DOHH2 (cell line): ENCODE measurements around the gene GSG1L.

ENCODE experiments used
- H3F3A ChIP-seq: fragments of 200-600 bp; sonication (generic), shearing (Covaris generic); 2 replicates; pipeline ENCODE4 v1.6.0; 2016; ENCODE audit warnings: antibody characterized with exemption, mild to moderate bottlenecking; ENCODE audit not compliant: control insufficient read depth, insufficient read depth
- H3K27ac ChIP-seq: fragments of 200-600 bp; sonication (generic); 2 replicates; pipeline ENCODE4 v1.5.1; 2014; ENCODE audit warnings: low read depth, mild to moderate bottlenecking, low read length, moderate library complexity
- H3K27me3 ChIP-seq: fragments of 200-600 bp; sonication (generic); 2 replicates; pipeline ENCODE4 v1.6.1; 2014; ENCODE audit warnings: mild to moderate bottlenecking, low read length, mixed read lengths; ENCODE audit not compliant: control insufficient read depth
- H3K36me3 ChIP-seq: fragments of 200-600 bp; sonication (generic); 2 replicates; pipeline ENCODE4 v1.6.1; 2014; ENCODE audit warnings: mild to moderate bottlenecking, low read length, moderate library complexity, mixed read lengths; ENCODE audit not compliant: control insufficient read depth
- H3K4me1 ChIP-seq: fragments of 200-600 bp; sonication (generic); 2 replicates; pipeline ENCODE4 v1.6.1; 2014; ENCODE audit warnings: mild to moderate bottlenecking, low read length, mixed read lengths; ENCODE audit not compliant: control insufficient read depth
- H3K4me2 ChIP-seq: fragments of 200-600 bp; sonication (generic); 2 replicates; pipeline ENCODE4 v1.6.0; 2014; ENCODE audit warnings: mild to moderate bottlenecking, low read length, moderate library complexity
- H3K4me3 ChIP-seq: fragments of 200-600 bp; sonication (generic); 2 replicates; pipeline ENCODE4 v1.5.1; 2014; ENCODE audit warnings: mild to moderate bottlenecking, low read length, mixed read lengths
- H3K79me2 ChIP-seq: fragments of 200-600 bp; sonication (generic); 2 replicates; pipeline ENCODE4 v1.6.1; 2014; ENCODE audit warnings: mild to moderate bottlenecking, low read length, mixed read lengths; ENCODE audit not compliant: control insufficient read depth
- H3K9me2 ChIP-seq: fragments of 200-600 bp; sonication (generic); replicated peaks from 2 replicates; pipeline ENCODE4 v1.6.1; 2014; ENCODE audit warnings: mild to moderate bottlenecking, low read length, mixed read lengths; ENCODE audit not compliant: control insufficient read depth
- H3K9me3 ChIP-seq: fragments of 200-600 bp; sonication (generic); 2 replicates; pipeline ENCODE4 v1.6.1; 2014; ENCODE audit warnings: antibody characterized with exemption, low read length, mixed read lengths; ENCODE audit not compliant: control insufficient read depth, insufficient read depth
- H4K20me1 ChIP-seq: fragments of 200-600 bp; sonication (generic); 2 replicates; pipeline ENCODE4 v1.6.0; 2014; ENCODE audit warnings: low read depth, mild to moderate bottlenecking, antibody characterized with exemption, low read length, moderate library complexity; ENCODE audit not compliant: control insufficient read depth, insufficient read depth
- EZH2phosphoT487 ChIP-seq: fragments of 200-600 bp; sonication (generic); IDR thresholded peaks from 2 replicates; pipeline ENCODE4 v1.6.1; 2017; ENCODE audit warnings: borderline replicate concordance, mild to moderate bottlenecking, antibody characterized with exemption, low read length, moderate library complexity, mixed read lengths
- TF ChIP-seq, protein P1 (sequence below): fragments of 200-600 bp; sonication (generic); IDR thresholded peaks from one replicate; pipeline ENCODE4 v1.5.1; 2014; ENCODE audit warnings: antibody characterized with exemption, mild to moderate bottlenecking, low read depth, low read length; ENCODE audit not compliant: poor library complexity, severe bottlenecking

GSG1L gene

DNA sequence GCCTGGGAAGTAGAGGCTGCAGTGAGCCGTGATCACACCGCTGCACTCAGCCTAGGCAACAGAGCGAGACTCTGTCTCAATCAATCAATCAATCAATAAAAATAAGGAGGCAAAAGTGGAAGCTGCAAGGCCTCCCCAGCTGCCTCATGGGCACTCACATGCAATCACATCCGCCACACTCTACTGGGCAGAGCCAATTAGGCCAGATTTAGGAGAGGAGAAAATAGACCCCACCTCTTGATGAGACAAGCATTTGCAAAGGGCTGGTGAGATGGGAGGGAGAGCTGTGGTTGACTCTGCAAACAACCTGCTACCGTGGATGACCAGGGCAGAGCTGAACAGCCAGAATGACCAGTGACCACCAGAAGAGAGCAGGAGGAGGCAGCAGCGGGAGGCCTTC is 14.7 kb upstream of the GSG1L start:
- no peaks in the 10 kb centered on the region for H4K20me1 ChIP-seq
- no peaks in the 10 kb centered on the region for H3K27me3 ChIP-seq
- H3K9me2 ChIP-seq = no peaks in the 10 kb centered on the region
- no peak overlapping the region for H3K27ac ChIP-seq
- no peak overlapping the region for H3K4me2 ChIP-seq
- no peaks in the 10 kb centered on the region for H3K36me3 ChIP-seq
- H3K4me1 ChIP-seq = no peaks in the 10 kb centered on the region
- H3F3A ChIP-seq = no peaks in the 10 kb centered on the region
- no peaks in the 10 kb centered on the region for H3K79me2 ChIP-seq
- no peaks in the 10 kb centered on the region for H3K9me3 ChIP-seq
- TF ChIP-seq, protein P1, sequence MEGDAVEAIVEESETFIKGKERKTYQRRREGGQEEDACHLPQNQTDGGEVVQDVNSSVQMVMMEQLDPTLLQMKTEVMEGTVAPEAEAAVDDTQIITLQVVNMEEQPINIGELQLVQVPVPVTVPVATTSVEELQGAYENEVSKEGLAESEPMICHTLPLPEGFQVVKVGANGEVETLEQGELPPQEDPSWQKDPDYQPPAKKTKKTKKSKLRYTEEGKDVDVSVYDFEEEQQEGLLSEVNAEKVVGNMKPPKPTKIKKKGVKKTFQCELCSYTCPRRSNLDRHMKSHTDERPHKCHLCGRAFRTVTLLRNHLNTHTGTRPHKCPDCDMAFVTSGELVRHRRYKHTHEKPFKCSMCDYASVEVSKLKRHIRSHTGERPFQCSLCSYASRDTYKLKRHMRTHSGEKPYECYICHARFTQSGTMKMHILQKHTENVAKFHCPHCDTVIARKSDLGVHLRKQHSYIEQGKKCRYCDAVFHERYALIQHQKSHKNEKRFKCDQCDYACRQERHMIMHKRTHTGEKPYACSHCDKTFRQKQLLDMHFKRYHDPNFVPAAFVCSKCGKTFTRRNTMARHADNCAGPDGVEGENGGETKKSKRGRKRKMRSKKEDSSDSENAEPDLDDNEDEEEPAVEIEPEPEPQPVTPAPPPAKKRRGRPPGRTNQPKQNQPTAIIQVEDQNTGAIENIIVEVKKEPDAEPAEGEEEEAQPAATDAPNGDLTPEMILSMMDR = no peak
- TF ChIP-seq EZH2phosphoT487 = no peak
- no peak overlapping the region for H3K4me3 ChIP-seq

DNA sequence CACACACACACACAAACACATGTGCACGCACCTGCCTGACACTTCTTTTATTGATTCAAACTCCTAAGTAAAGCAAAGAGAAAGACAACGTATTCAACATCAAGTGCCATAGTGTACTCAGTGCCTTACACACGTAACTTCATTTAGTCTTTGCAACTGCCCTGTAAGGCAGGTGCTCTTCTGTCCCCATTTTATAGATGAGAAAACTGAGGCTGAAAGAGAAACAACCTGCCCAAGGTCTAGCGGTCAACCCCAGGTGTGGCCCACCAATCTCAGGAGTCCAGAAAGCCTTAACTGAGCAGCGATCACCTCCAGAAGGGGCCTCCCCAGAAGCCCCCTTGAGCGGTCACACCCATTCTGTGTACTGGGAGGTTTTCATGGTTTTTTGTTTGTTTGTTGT is 10.3 kb upstream of the GSG1L start:
- Histone ChIP-seq H3K27ac (no peak overlapping the region), H4K20me1 (no peaks in the 10 kb centered on the region), H3F3A (no peaks in the 10 kb centered on the region), H3K79me2 (no peaks in the 10 kb centered on the region), H3K4me1 (no peaks in the 10 kb centered on the region), H3K4me3 (no peak overlapping the region), H3K4me2 (no peak overlapping the region), H3K9me2 (no peaks in the 10 kb centered on the region), H3K27me3 (no peaks in the 10 kb centered on the region), H3K9me3 (no peaks in the 10 kb centered on the region), H3K36me3 (no peaks in the 10 kb centered on the region)
- TF ChIP-seq, protein P1 = no peak
- no peak for TF ChIP-seq EZH2phosphoT487

DNA sequence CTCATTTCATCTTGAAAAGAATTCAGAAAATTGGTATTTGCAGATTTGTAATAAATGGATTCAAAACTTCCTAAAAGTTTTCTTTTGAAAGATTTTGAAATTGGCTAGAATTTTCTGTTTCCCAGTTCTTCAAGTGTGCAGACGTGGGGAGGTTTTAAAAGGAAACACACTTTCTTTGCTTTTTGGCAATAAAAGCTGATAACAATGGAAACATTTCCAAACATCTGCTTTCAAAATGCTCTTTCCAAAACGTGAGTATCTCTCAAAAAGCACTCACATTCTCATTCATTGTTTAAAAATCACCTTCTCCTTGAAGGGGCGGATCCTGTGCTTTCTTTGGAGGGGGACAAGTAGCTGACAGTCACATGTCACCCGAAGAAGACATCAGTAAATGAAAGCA is 8.6 kb upstream of the GSG1L start:
- Histone ChIP-seq H4K20me1 (no peaks in the 10 kb centered on the region), H3K4me1 (no peaks in the 10 kb centered on the region), H3K9me2 (no peaks in the 10 kb centered on the region), H3K4me2 (no peak overlapping the region), H3K27me3 (no peaks in the 10 kb centered on the region), H3K27ac (no peak overlapping the region), H3K9me3 (no peaks in the 10 kb centered on the region), H3K36me3 (no peaks in the 10 kb centered on the region), H3K79me2 (no peaks in the 10 kb centered on the region), H3K4me3 (no peak overlapping the region), H3F3A (no peaks in the 10 kb centered on the region)
- TF ChIP-seq, protein P1 = no peak
- TF ChIP-seq EZH2phosphoT487 = no peak
